ENCODE data around the gene VAV3.

VAV3 gene

DNA sequence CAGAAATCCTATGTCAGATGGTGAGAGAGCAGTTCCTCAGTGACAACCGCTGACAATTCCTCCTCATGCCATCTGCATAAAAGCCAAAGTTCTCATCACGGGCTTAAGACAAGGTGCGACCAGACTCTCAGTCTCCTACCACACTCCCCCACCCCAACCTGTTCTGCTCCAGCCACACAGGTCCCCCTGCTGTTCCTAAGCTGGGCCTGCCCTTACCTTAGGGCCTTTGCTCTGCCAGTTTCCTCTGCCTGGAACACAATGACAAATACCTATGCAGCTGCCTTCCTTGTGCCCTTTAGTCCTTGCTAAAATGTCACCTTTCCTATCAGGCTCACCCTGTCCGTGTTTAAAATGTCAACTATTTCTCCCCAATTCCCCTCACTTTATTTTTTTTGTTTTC is 441.9 kb downstream of the VAV3 start:
- DNase-seq = no peak

All from NCI-H1436 treated with DMSO at 0.1 percent for 48 hours (cell line).